ENCODE results near the gene CHST11. TPM values are rescaled to one million over a fixed set of nuclear protein-coding genes. Genes with fewer than 3 reads are reported as not detected.

Gene CHST11
- total RNA-seq, 1 experiment from 2014 or later = 6.7 TPM

- peaks cover 24 to 25% of the 10 kb centered on the region in 2 experiments for H3K4me1 Mint-ChIP-seq
- Histone ChIP-seq H2BK15ac (ENCODE audit: low read depth, low read length) (no peak overlapping the region), H3K79me1 (ENCODE audit: insufficient read depth, low read depth, low read length, poor library complexity, severe bottlenecking) (no peaks in the 10 kb centered on the region), H3K4me1 (ENCODE audit: insufficient read depth, low read length) (peaks cover 5% of the 10 kb centered on the region; the same call in 1 of the 2 replicates), H3K27ac (ENCODE audit: insufficient read length, low read depth, low read length) (no peak overlapping the region), H3K9me3 (ENCODE audit: control insufficient read depth, low read depth, low read length) (no peaks in the 10 kb centered on the region), H3T11ph (ENCODE audit: low read length) (no peak overlapping the region), H2BK12ac (ENCODE audit: insufficient read length, low read depth, low read length) (no peak overlapping the region), H2AK5ac (ENCODE audit: insufficient read length, low read length) (no peak overlapping the region), H4K5ac (ENCODE audit: insufficient read length, low read depth, low read length) (no peak overlapping the region), H3K79me2 (ENCODE audit: insufficient read depth, low read length) (no peaks in the 10 kb centered on the region), H3K27me3 (ENCODE audit: insufficient read depth, low read length) (peaks cover 8% of the 10 kb centered on the region; the same call in 1 of the 2 replicates), H2BK5ac (ENCODE audit: insufficient read length, low read length) (no peak overlapping the region), H2BK20ac (ENCODE audit: low read depth, low read length, poor library complexity, severe bottlenecking) (no peak overlapping the region), H3K18ac (ENCODE audit: insufficient read length, low read depth, low read length) (no peak overlapping the region), H3K9ac (ENCODE audit: extremely low read depth, insufficient read length, low read length) (no peak overlapping the region), H2BK120ac (ENCODE audit: low read depth, low read length, poor library complexity, severe bottlenecking) (no peak overlapping the region), H4K20me1 (ENCODE audit: control insufficient read depth, insufficient read depth, insufficient read length) (no peaks in the 10 kb centered on the region), H3K14ac (ENCODE audit: insufficient read depth, low read length) (no peak overlapping the region), H3K56ac (ENCODE audit: insufficient read length, low read depth, low read length) (no peak overlapping the region), H3K4ac (ENCODE audit: low read depth, low read length) (no peak overlapping the region), H4K8ac (replicated peaks; ENCODE audit: insufficient read length, low read depth, low read length) (no peak overlapping the region), H3K23ac (ENCODE audit: insufficient read length, low read depth, low read length) (no peak overlapping the region), H3K23me2 (ENCODE audit: insufficient read length, low read depth, low read length, poor library complexity, severe bottlenecking) (no peaks in the 10 kb centered on the region), H2AFZ (ENCODE audit: low read length) (no peak overlapping the region), H4K91ac (ENCODE audit: insufficient read length, low read depth, low read length) (no peak overlapping the region), H3K4me2 (ENCODE audit: insufficient read depth, insufficient read length, low read length) (no peak overlapping the region)
- H3K27ac Mint-ChIP-seq = no peak overlapping the region
- H3K27me3 Mint-ChIP-seq (ENCODE audit: low read depth) = peaks cover 32% of the 10 kb centered on the region
- TF ChIP-seq, protein P1, sequence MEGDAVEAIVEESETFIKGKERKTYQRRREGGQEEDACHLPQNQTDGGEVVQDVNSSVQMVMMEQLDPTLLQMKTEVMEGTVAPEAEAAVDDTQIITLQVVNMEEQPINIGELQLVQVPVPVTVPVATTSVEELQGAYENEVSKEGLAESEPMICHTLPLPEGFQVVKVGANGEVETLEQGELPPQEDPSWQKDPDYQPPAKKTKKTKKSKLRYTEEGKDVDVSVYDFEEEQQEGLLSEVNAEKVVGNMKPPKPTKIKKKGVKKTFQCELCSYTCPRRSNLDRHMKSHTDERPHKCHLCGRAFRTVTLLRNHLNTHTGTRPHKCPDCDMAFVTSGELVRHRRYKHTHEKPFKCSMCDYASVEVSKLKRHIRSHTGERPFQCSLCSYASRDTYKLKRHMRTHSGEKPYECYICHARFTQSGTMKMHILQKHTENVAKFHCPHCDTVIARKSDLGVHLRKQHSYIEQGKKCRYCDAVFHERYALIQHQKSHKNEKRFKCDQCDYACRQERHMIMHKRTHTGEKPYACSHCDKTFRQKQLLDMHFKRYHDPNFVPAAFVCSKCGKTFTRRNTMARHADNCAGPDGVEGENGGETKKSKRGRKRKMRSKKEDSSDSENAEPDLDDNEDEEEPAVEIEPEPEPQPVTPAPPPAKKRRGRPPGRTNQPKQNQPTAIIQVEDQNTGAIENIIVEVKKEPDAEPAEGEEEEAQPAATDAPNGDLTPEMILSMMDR (conservative IDR thresholded peaks at IDR 0.05) = no peak
- no peaks in the 10 kb centered on the region for H3K36me3 Mint-ChIP-seq (ENCODE audit: insufficient read depth in 1 of 3, low read depth in 3 of 3)
- H3K4me3 Mint-ChIP-seq = no peak overlapping the region
- no peak for DNase-seq
- H3K9me3 Mint-ChIP-seq = no peaks in the 10 kb centered on the region; a peak in 1 of 5 replicates
Observed at GRCh38 chr12:104450700-104451099, 6.0 kb upstream of the CHST11 start.
